ENCODE measurements around the gene PBRM1.

The PBRM1 gene

GRCh38 chr3:52561028-52561747 lies 124.5 kb downstream of the PBRM1 start:
- no peak for DNase-seq

DNA sequence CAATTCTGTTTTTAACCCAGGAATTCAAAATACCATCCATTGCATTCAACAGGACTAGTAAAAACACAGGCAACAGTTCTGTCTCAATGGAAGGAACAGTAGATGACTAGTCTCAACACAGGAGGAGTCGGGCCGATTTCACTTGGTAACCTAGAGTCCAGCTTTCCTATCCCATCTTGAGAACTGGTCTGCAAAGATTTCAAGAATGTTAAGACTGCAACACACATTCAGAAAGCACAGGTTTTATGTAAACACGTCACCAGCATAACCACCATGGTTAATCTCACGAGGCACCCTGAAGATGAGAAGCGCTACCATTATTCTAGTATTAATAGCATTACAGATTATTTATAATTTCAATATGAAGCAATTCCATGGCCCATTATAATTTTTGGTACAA lies 127.3 kb downstream of the PBRM1 start:
- no peak for DNase-seq

DNA sequence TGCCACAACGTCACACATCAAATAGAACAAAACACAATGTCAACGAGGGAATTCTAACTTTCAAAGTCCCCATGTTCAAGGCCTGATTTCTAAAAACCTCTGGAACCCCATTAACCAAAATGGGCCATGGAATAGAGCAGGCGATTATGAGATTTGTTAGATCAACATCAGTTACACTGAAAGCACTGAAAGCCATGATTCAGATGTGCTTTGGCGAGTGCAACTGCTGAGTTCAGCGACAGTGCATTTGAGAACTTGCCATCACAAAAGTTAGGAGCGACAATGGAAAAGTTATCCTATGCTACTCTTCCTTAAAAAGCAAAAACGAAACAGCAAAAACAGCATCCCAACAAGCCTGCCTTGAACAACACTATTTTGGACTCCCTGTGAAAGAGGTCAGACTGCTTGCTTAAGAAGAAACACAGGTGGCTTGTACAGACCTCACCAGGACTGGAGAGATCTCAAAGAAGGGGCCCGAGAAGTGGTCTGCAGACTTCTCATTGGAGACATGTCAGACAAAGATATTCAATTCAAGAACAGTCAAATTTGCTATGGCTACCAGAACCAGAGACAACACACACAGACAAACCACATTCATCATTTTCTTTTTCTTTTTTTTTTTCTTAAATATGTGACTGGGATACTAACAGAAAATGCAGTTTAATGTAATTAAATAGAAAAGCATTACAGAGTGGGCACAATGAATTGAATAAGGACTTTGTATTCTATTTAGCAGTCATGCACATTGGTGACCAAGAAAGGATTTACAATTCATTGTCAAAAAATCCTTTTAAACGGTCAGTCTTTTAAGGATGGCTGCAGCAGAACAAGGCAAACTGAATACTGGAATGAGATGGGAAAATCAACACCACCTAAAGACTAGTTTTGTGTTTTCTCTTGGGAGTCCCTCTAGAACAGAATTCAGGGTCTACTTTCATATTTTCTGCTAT lies 128.4 kb downstream of the PBRM1 start:
- no peak for DNase-seq

DNA sequence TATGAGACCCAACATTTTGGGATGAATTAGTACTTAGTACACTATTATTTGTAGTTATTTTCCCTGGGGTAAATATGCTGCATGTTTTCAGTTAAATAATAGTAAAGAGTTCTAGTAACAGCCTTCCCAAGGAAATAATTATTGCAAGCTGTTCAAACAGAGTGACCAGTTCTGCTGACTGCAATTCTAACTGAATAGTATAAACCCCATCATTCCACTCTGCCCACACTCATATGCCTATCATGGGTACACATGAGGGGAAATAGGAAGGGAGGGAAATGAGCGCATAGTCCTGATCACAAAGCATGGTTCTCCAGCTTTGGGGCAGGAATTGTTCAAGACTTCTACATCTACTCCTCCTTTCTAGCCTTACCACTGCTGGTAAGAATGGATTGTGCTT lies 130.7 kb downstream of the PBRM1 start:
- peak; percentile 9 for DNase-seq

- peak; percentile 64 for DNase-seq
Observed at GRCh38 chr3:52554026-52554755, 131.5 kb downstream of the PBRM1 start.

DNA sequence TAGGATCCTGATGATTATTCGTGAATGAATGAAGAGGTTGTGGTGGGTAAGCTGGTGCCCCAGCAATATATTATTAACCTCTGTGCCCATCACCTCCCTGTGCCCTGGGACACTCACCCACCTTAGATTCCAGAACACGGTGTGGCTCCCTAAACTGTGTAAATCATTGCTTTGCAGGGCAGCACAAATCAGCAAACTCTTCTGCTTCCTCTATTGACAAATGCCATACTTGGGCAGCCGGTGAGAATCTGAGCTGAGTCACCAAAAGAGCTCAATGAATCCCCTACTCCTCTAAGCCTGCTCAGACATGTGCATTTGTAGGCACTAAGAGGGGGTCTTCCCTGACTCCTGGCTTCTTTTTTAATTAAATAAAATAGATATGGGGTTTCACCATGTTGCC lies 133.6 kb downstream of the PBRM1 start:
- DNase-seq, result no peak

DNA sequence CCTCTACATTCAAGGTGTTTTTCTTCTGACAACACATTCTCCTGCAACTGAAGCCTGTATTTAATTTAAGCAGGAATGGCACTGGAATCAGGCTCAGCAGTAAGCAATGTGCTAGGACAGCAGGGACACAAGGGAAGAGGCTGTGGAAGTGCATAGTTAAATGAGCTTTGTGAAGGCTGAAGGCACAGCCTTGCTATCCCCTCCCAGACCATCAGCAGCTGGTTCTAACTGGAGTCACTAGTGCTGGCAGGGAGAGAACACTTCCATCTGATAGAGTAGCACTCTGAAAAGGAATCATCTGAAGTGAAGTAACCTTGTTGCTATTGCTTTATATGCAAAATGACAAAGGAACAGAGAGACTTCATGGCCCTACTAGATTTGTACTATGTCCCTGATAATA lies 134.6 kb downstream of the PBRM1 start:
- DNase-seq, result no peak

GRCh38 chr3:52547143-52547542 lies 138.6 kb downstream of the PBRM1 start:
- no peak for DNase-seq

GRCh38 chr3:52546111-52546901 lies 139.4 kb downstream of the PBRM1 start:
- no peak for DNase-seq

- DNase-seq, result no peak
Observed at GRCh38 chr3:52544937-52545336, 140.8 kb downstream of the PBRM1 start.

DNA sequence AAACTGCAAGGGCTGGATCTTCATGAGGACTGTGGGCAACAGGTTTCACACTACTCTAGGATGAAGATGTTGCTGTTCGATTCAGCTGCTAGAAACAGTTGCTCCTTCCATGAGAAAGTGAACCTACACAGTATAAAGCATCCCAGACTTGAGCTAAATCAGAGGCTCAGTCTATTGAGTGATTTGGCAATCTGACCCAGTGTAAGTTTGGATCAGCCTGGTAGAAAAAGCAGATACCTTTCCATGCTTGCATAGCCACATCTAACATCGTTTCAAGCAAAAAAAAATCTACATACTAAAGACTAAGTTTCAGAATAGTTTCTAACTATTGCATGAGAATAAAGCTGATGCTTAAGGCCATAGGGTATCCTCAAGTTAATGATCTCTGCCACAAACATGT lies 144.7 kb downstream of the PBRM1 start:
- no peak for DNase-seq

DNA sequence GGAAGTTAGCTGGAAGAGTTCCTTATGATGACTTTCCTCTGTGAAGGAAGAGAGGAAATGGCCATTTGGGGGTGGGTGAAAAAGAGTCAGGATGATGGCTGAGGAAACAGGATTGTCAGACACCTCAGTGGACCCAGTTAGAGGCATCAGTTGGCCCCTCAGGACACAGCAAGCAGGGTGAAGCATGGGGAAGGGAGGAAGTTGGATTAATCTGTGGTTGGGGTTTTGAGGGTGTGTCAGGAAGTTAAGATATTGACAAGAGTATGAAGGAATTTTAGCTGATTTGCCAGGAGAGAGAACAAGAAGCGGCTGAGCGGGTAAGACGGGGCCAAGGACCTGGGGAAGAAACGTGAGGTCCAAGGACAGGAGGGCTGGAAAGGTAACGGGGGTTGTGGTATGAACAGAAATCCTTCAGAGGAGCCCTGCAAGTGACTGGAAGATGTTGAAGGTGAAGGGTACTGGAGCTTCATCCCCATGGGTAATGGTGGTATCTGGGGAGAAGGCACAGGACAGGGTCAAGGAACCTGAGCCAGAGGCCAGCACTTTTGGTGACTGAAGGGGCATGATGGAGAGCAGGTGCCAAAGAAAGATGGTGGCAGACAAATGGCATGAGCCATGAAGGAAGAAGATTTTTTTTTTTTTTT lies 146.6 kb downstream of the PBRM1 start:
- no peak for DNase-seq

- no peak for DNase-seq
Observed at GRCh38 chr3:52537726-52538421, 147.8 kb downstream of the PBRM1 start.

- no peak for DNase-seq
Observed at GRCh38 chr3:52537165-52537620, 148.5 kb downstream of the PBRM1 start.

DNA sequence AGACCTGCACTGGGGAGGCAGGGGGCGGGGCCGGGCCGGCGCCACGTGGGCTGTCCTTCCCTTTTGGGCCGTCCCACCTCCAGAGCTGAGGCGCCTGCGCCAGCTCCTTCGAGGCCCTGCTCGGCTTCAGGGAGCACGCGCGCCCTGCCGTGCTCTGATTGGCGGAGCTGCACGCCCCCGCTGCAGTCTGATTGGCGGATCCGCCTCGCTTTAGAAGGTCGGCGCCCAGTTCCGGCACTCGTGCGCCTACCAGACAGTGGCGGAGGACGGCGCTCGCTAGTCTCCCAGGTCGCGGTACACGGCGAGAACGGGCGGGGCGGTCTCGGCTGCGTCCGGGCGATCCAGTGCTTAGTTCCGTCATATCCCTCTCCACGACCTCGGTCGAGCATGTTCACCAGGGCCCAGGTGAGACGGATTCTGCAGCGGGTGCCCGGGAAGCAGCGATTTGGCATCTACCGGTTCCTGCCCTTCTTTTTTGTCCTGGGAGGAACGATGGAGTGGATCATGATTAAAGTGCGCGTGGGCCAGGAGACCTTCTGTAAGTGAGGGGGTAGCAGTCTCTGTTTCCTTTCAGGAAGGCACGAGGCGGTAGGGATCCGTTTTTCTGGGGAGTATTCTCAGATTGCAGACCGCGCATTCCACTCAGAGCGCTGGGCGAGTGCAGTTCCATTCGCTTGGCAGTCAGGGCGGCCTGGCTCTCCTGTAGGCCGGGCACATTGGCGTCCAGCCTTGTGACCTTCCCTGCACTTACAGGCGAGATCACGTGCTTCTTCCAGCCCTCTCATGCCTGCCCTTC lies 149.1 kb downstream of the PBRM1 start, which contains the start of gene UQCC5:
Gene UQCC5, plus strand, starts transcription at position 237 of the 796 bp plus-strand sequence. Its CDS starts 151 bp downstream, at position 388.
- DNase-seq, result peak; percentile 90

DNA sequence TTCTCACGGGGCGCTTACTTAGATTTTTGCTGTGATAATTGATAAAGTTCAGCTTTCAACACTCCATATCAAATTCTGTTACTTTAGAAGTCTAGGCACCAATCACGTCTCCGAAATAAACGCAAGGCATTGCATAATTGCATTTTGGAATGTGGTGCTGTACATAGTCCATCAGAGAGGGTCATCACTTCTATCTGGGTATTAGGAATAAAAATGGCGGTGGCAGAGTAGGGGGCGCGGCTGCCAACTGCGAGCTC lies 149.7 kb downstream of the PBRM1 start:
- DNase-seq, result no peak

DNA sequence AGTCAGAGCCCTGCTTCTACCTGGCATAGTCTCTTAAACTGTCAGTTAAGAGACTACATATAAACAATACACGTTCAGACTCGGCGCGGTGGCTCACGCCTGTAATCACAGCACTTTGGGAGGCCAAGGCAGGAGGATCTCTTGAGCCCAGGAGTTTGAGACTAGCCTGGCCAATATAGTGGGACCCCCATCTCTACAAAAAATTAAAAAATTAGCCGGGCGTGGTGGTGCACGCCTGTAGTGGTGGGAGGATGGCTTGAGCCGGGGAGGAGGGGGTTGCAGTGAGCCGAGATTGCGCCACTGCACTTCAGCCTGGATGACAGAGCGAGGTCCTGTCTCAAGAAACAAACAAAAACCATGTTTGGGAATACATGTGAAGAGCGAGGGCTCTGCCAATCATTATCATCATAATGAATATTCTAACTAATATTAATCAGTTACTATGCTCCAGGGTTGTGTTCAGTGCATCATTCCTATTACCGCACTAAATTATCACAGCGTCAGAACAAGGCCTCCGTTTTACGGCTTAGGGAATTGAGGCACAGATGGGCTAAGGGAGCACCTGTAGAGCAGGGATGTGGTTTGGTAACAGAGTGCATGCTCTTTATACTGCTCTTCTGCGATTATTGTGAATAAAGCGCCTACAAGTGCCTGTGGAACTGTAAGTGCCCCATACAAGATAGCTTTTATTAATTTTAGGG lies 150.2 kb downstream of the PBRM1 start:
- DNase-seq, result no peak

DNA sequence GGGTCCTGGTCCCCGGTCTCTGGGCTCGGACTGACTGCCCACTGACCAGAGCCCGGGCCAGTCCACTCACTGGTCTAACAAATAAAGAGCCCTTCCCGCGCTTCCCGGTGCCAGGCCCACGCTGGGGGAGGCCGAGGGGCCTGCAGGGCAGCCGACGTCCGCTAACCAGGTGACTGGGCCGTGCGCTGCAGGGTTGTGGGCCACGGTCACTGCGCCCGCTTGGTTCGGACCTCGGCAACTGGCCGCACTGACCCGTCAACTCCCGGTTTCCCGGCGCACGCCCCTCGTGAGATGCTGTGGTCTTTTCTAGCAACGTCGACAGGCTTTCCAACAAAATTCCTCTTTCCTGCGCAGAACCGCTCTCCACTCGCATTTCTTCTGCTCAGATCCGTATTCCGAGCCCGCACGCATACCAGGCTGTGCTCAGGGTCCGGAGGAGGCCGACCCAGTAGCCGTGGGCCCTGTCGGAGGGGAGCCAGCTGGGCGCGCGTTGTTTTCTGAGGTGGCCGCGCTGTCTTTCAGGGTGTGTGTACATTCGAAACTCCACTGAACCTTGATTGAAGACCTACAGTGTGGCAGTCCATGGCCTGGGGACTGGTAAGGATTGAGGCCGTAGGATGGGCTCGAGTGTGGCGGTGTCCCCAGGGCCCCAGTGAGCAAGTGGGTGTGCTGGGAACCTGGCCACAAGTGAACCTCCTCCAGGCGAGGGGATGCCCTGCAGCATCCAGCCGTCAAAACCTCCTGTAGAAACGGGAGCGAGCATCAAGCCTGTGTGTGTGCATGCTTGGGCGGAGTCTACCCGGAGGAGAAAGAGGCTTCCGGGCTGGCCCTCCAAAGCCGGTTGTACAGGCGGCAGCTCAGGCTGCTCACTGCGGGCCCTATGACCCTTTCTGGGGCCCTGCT lies 151.2 kb downstream of the PBRM1 start:
- DNase-seq, result peak; percentile 12

Measured in NCI-H774 (cell line).